Activated CD8-positive, alpha-beta memory T cell treated with anti-CD3 and anti-CD28 coated beads for 36 hours (primary cell): Measurements from ENCODE around the gene REPS1. TPM values are rescaled to one million over a fixed set of nuclear protein-coding genes. Genes with fewer than 3 reads are reported as not detected.

Experiments used
- CTCF ChIA-PET: fragments of 350-600 bp; sonication (Branson Sonifier 250); formaldehyde crosslinking; loops from one replicate; lab custom pipeline; 2021; ENCODE audit warnings: antibody characterized with exemption; lab: Charles Lee
- POLR2A ChIA-PET: fragments of 350-600 bp; sonication (Branson Sonifier 250); formaldehyde crosslinking; loops from one replicate; lab custom pipeline; 2021; ENCODE audit warnings: antibody characterized with exemption; lab: Charles Lee
- total RNA-seq, 2 experiments: library from RNA; stranded (reverse); gene quantifications; one replicate each; pipeline ENCODE4 v1.2.3, GENCODE V29; 2021

Gene REPS1
- total RNA-seq, 2 experiments from 2014 or later = 72.2 to 73.9 TPM

DNA sequence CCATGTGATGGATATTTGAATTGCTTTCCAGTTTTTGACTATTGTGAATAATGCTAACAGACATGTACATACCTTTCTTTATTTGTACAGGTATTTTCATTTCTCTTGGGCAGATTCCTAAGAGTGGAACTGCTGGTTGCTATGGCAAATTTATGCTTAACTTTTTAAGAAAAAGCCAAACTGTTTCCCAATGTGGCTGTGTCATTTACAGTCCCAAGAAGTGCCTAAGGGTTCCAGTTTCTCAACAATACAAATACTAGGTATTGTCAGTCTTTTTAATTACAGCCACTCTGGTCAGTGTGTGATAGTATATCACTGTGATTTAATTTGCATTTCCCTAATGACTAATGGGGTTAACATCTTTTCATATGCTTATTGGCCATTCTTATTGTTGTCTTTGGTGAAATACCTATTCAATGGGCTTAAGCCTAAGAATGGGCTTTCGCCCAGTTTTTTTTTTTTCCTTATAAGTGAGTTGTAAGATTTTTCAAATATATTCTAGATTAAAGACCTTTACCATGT, 10.3 kb downstream of the REPS1 start:
- ChIA-PET POLR2A (no interaction called here), CTCF (no interaction called here)

DNA sequence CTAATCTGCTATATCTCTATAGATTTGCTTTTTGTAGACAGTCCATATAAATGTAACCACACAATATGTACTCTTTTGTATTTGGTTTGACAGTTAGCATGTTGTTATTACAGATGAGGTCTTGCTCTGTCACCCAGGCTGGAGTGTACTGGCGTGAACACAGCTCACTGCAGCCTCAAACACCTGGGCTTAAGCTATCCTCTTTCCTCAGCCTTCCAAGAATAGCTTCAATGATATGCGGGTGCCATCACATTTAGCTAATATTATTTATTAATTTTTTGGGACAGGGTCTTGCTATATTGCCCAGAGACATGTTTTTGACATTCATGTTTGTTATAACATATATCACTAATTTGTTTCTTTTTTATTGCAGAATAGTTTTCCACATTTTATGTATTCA, 10.8 kb downstream of the REPS1 start:
- ChIA-PET CTCF (no interaction called here), POLR2A (no interaction called here)

DNA sequence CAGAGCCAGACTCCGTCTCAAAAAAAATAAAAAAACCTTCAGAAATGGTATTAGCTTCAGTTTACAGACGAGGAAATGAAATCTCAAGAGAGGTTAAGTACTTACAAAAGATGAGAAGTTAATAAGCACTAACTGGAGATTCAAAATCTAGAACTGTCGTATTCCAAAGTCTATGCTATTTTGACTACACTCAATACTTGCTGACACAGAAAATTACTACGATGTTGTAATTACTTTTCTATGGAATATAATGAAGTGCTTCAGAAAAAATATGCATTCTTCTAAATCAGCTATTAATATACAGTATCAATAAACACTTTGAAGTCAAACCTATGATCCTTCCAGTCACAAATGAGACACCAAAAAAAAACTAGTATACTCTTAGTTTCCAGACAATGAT, 12.2 kb downstream of the REPS1 start:
- ChIA-PET CTCF (no interaction called here), POLR2A (no interaction called here)

DNA sequence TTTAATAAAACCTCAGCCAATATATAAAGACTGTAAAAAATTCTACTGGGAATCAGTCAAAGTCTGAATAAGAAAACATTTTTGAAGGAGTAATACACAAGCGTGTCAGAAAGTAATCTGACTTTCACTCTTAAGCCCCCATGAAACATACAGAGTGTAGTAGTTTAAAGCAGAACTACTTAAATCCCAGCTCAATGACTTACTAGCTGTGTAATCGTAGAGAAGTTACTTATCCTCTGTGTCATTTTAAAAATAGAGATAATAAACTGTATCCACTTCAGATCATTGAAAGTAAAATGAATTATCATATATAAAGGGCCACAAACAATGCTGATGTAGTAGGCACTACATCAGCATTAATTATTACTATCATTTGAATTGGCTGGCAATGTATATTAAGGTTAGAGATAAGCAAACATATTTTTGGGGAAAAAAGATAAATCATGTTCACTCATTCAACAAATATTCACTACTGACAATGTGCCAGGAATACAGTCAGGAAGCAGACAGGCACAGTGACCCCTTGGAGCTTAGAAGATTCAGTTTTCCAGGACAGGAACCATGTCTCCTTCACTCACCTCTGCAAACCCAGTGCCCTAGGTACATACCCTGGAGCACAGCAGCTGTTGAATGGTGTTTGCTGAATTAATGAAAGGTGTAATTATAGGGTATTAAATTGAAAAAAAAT, 14.4 kb downstream of the REPS1 start:
- ChIA-PET CTCF (no interaction called here), POLR2A (no interaction called here)

DNA sequence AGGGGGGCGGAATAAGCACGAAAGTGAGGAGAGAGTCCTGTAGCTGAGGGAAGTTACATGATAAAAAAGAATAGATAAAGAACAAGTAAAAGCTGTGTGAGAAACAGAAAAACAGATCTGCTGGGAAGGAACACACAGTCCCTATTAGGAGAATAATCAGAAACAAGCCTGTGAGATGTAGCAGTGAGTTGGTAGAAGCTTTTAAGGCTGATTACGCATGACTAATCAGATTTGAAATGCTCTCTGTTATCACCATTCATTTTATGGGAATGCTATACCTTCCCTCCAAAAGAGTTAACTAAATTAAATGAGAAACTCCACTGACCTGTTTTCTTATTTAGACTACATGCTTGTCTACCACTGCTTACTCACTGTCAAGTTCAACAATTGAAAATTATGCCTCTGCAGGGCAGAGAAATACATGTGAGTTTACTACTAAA, 15.8 kb downstream of the REPS1 start:
- CTCF ChIA-PET = no interaction called here
- POLR2A ChIA-PET = no interaction called here

- ChIA-PET CTCF (no interaction called here), POLR2A (no interaction called here)
Observed at GRCh38 chr6:138971601-138972000, 16.5 kb downstream of the REPS1 start.

DNA sequence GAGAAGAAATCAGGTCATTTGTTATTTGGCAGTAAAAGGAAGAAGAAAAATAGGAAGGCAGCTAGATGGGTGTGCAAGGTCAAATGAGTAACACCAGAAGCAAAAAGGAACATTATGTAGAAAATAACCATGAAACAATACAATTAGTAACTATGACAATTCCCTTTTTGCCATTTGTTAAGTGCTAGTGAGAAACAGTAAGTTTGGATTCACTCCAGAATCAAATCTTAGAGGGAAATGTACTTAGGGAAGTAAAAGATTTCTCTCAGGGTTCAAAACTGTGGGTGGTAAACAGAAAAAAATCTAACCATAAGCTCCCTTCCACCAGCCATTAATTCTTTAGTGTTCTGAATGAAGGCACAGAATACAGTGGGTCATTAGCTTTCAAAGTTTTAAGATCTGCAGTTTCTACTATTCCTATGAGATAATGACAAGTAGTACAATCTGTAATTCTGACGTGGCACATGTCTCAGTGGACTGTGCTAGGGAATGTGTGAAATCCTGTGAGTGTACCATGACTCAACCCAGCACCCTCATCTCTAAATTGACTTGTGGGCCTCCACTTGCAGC, 17.1 kb downstream of the REPS1 start:
- CTCF ChIA-PET = no interaction called here

DNA sequence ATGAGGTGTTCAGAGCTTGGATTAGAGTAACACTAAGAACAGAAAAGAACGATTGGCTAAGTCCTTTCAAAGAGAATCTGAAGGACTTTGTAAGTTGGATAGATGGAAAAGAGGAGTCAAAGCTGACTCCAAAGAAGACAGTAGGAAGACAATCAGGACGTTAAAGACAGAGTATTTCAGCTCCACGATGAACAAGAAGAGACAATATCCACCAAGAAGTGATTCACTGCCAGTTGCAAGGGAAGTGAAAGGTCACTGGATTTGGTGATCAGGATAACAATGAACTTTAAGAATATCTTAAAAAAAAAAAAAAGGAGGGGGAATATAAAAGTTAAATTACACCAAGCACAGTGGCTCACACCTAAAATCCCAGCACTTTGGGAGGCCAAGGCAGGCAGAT, 17.9 kb downstream of the REPS1 start:
- CTCF ChIA-PET = interaction anchor here (0.7 kb wide), 1 partner anchor 19 kb away, joined by 9 read pairs; no protein-coding TSS in a partner anchor
- POLR2A ChIA-PET = interaction anchor here (0.8 kb wide), 1 partner anchor 76 kb away, joined by 8 read pairs; no protein-coding TSS in a partner anchor

More for the DNA sequence above, 17.1 kb downstream of the REPS1 start:
- POLR2A ChIA-PET = no interaction called here

GRCh38 chr6:138966870-138967269, 21.2 kb downstream of the REPS1 start:
- CTCF ChIA-PET = no interaction called here
- POLR2A ChIA-PET = no interaction called here

GRCh38 chr6:138965971-138966370, 22.1 kb downstream of the REPS1 start:
- ChIA-PET POLR2A (no interaction called here), CTCF (no interaction called here)

DNA sequence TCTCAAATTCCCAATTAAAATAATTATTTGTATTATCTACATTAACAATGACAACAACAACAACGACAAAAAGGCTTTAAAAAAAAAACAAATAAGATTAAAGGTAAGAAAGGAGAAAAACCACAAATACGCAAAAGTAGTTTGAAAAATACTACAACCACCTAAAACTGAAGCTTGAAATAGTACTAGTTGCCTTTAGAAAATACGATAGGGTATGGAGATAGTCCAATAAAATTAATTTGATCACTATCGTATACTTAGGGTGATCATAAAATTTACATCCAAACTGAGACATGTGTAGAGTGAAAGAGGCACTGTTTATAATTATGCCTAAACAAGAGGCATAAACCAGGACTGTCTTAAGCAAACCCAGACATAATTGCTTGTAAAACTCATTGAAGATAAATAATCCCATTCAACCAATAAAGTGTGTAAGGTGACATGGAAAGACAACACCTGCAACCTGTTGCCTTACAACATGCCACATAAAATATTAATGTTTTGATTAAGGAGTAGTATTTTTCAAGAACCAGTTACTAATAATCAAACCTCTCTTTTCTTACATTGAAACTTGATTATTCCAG, 22.7 kb downstream of the REPS1 start:
- ChIA-PET POLR2A (no interaction called here), CTCF (no interaction called here)

- ChIA-PET CTCF (no interaction called here), POLR2A (interaction anchor here (0.5 kb wide), 1 partner anchor 157 kb away, joined by 3 read pairs; no protein-coding TSS in a partner anchor)
Observed at GRCh38 chr6:138964012-138964411, 24.0 kb downstream of the REPS1 start.

GRCh38 chr6:138963531-138963930, 24.5 kb downstream of the REPS1 start:
- POLR2A ChIA-PET = no interaction called here
- CTCF ChIA-PET = no interaction called here

DNA sequence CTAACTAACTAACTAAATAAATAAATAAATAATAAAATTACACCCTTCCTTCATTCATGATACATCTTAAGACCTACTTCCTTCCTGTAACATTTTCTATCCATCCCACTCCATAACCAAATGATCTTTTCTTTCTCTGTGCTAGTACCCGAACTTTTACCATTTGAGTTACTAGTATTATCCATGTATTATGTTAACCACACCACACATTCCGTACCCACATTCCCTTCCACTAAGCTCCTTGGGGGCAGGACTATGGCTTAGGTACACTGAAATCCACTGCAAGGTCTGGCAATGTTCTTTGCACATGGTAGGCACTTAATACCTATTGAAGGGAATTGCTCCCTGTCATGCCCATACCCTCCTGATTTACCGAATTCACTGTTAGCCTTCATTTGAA, 24.9 kb downstream of the REPS1 start:
- CTCF ChIA-PET = no interaction called here
- POLR2A ChIA-PET = no interaction called here

GRCh38 chr6:138959521-138959920, 28.5 kb downstream of the REPS1 start:
- ChIA-PET CTCF (no interaction called here), POLR2A (no interaction called here)

DNA sequence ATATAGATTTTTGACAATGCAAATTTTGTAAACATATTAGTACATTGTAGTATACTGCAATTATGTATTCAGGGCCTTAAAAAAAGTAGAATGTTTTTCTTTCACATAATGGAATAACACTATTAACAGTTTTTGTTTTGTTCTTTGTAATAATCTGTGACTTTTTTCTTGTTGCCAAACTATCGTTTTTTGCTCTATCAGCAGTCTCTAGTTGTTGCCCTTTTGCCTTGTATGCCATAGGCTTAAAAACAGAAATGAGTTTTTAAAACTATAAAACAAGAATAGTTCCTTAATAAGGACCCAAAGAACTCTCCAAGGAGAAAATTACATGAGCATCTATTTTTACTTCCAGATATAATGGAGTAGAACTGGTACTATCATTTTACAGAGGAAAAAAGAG, 29.5 kb downstream of the REPS1 start:
- ChIA-PET CTCF (no interaction called here), POLR2A (no interaction called here)

DNA sequence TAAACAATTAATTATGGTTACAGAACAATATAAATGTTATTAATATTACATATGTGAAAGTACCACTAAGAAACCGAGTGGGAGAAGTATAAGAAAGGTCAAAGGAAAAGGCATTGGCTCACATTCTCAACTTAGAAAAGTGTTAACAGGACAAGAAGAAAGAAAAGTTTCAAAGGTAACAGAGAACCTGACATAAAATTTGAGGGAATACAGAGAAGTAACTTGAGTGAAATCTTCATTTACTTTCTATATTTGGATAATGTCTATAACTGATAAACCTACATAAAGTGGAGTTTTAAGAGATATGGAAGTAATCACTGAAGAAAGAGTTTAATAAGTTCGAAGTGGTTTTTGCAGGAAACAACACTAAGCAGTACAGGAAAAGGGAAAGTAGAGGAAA, 30.1 kb downstream of the REPS1 start:
- ChIA-PET POLR2A (no interaction called here), CTCF (no interaction called here)

- POLR2A ChIA-PET = no interaction called here
- CTCF ChIA-PET = no interaction called here
Observed at GRCh38 chr6:138957484-138957883, 30.6 kb downstream of the REPS1 start.

DNA sequence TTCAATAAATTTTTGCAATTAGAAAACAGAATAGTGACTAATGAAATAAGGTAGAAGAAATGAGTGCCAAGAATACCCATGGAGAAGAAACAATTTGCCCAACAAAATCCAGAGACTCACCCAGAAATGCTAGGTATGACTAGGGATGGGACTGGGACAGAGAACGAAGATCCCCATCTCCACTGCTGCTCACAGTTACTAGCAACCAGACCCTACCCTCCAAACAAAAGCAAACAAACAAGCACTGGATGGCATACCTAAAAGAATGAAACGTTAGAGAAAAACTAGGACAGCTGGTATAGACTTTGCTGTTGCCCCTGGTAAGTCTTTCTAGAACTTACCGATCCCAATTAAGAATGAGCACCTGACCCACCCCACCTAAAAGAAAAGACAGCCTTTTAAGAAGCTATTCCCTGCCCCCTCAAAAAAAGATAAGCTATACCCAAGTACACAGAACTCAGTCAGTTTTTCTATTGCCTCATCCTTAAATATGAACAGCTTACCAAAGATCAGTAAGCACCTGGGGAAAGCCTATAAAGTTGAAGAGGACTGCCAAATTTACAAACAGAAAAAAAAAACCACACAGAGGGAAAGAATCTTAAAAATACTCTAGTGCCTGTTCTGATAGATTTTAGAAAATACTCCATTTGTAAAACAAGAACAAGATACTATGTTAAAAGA, 31.7 kb downstream of the REPS1 start:
- CTCF ChIA-PET = no interaction called here
- POLR2A ChIA-PET = no interaction called here

- POLR2A ChIA-PET = no interaction called here
Observed at GRCh38 chr6:138955262-138955661, 32.8 kb downstream of the REPS1 start.

More at GRCh38 chr6:138955262-138955661, 32.8 kb downstream of the REPS1 start:
- CTCF ChIA-PET = interaction anchor here (0.6 kb wide), 1 partner anchor 53 kb away, joined by 3 read pairs; no protein-coding TSS in a partner anchor
